Esophagus squamous epithelium (tissue), 4 donors: ENCODE measurements around the gene YBX2.

Experiments
- CTCF ChIP-seq, 6 experiments: fragments of 450-650 bp in 4 of 6; fragments of 200-600 bp in 2 of 6; sonication (generic) in 2 of 6; IDR thresholded peaks; one replicate each; pipeline ENCODE4 v1.5.1; 2016 to 2019; ENCODE audit warnings: antibody characterized with exemption in 6 of 6, mild to moderate bottlenecking in 4 of 6, moderate library complexity in 4 of 6
- POLR2A ChIP-seq, 4 donors: fragments of 450-650 bp; IDR thresholded peaks; one replicate each; pipeline ENCODE4 v1.6.1; 2017; ENCODE audit warnings: antibody characterized with exemption in 4 of 4, mild to moderate bottlenecking in 4 of 4, moderate library complexity in 3 of 4

DNA sequence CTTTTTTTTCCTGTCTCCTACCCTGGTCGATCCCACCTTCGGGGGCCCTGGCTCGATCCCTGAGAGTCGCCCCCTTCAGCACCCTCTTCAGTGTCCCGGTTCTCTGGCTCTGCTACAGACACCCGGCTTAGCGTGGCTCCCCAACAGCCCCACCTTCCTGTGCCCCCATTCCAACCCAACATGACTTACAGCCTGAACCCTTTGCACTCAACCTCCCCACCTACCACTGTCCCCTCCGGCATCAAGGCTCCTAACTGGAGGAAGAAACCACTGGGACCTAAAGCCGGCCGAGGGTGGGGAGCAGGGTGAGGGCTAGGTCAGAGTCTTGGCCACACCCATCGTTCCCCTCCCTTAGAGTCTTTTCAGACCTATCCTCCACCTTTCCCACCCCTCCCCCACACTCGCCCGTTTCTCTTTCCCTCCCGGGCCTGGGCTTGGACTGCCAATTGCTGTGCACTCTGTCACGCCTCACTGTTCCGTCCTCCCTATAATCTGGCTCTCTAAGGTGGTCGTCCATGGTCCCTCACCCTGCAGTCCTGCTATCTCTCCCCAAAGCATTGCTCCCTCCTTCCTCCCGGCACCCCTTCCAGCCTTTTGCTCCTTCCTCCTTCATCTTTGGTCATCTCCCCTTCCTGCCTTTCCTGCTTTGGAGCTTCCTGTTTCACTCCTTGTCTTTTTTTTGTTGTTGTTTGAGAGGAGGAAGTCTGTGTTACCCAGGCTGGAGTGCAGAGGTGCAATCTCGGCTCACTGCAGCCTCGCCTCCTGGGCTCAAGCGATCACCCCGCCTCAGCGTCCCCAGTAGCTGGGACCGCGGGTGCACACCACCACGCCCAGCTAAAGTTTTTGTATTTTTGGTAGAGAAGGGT, 31.3 kb downstream of the YBX2 start:
- no peak for TF ChIP-seq CTCF (IDR thresholded peaks at IDR 0.05)
- TF ChIP-seq POLR2A (IDR thresholded peaks at IDR 0.05) = peak in 1 of 4 donors; percentile 6
